Measurements from ENCODE around the gene USP3. TPM values are rescaled to one million over a fixed set of nuclear protein-coding genes. Genes with fewer than 3 reads are reported as not detected.

USP3 gene
- total and polyA plus RNA-seq, 10 of the 15 experiments (the other 5 are each of a cell fraction or from before 2014, with no cell fraction given), result 23.8 to 64.5 (median 50.3) TPM

- Histone ChIP-seq H3K36me3 (ENCODE audit: control insufficient read depth in 2 of 2, insufficient read depth in 2 of 2, low read length in 1 of 2) (no peaks in the 10 kb centered on the region), H3K27me3 (replicated peaks in 1 of 2; ENCODE audit: control insufficient read depth in 2 of 2, insufficient read depth in 2 of 2, low read length in 1 of 2) (no peaks in the 10 kb centered on the region), H3K4me1 (ENCODE audit: control insufficient read depth, insufficient read depth, low read length) (peaks cover 6% of the 10 kb centered on the region), H4K20me1 (ENCODE audit: control insufficient read depth, insufficient read depth) (no peaks in the 10 kb centered on the region), H3K9me3 (replicated peaks; ENCODE audit: control insufficient read depth, insufficient read depth, low read length) (no peaks in the 10 kb centered on the region; the same call in 2 of the 3 replicates), H2AFZ (ENCODE audit: control insufficient read depth, low read depth, low read length) (no peak overlapping the region), H3K9ac (ENCODE audit: control insufficient read depth, insufficient read depth, low read length) (no peak overlapping the region), H3K4me2 (ENCODE audit: control insufficient read depth, insufficient read depth) (no peak overlapping the region), H3K4me3 (no peak overlapping the region), H3K27ac (ENCODE audit: control insufficient read depth, insufficient read depth) (no peak overlapping the region), H3K79me2 (ENCODE audit: control insufficient read depth, insufficient read depth, low read length) (no peaks in the 10 kb centered on the region)
- ChIA-PET RAD21 (ENCODE audit: unreplicated experiment) (interaction anchor here (0.6 to 1.5 kb wide), 6 partner anchors 23 to 602 kb away, joined by 3 to 5 read pairs (median 3); no protein-coding TSS in a partner anchor), CTCF (interaction anchor here (0.9 to 15.5 kb wide), 4 partner anchors 8 to 173 kb away, joined by 3 to 272 read pairs (median 4); partner anchors contain the start of gene FBXL22), POLR2A (interaction anchor here (0.5 to 0.6 kb wide), 2 partner anchors 15 to 398 kb away, joined by 4 read pairs; no protein-coding TSS in a partner anchor), SMC1A (ENCODE audit: uncharacterized antibody, unreplicated experiment) (interaction anchor here (0.6 to 8.6 kb wide), 9 partner anchors 9 to 172 kb away, joined by 3 to 150 read pairs (median 4); partner anchors contain the start of gene FBXL22)
- FAIRE-seq (no peak), DNase-seq (ENCODE audit: low read depth, low spot score) (no peak), ATAC-seq (no peak)
- 49% methylated on average over 2 of the region's 2 CpGs for WGBS (ENCODE audit: insufficient coverage, insufficient replicate concordance, low lambda C conversion rate, missing lambda C conversion rate)
- no peak for TF ChIP-seq RAD21 (IDR thresholded peaks at IDR 0.05; ENCODE audit: insufficient read depth, low read depth, low read length)
- no peak for TF ChIP-seq BACH1 (IDR thresholded peaks at IDR 0.05; ENCODE audit: borderline replicate concordance)
- no peak for TF ChIP-seq IKZF1 (conservative IDR thresholded peaks at IDR 0.05)
- no peak for TF ChIP-seq CHD1 (IDR thresholded peaks at IDR 0.05; ENCODE audit: low read depth, low read length)
- no peak for TF ChIP-seq JUND (IDR thresholded peaks at IDR 0.05; ENCODE audit: low read depth, low read length)
- no peak for TF ChIP-seq JUNB (IDR thresholded peaks at IDR 0.05)
- TF ChIP-seq CUX1 (IDR thresholded peaks at IDR 0.05; ENCODE audit: insufficient replicate concordance, low read depth, low read length), result no peak
- TF ChIP-seq BCL3 (IDR thresholded peaks at IDR 0.05; ENCODE audit: borderline replicate concordance, insufficient read depth, low read depth, low read length, poor library complexity, severe bottlenecking), result no peak
- no peak for TF ChIP-seq NFYB (IDR thresholded peaks at IDR 0.05; ENCODE audit: insufficient read depth, low read depth, low read length)
- TF ChIP-seq MEF2B (IDR thresholded peaks at IDR 0.05; ENCODE audit: partially characterized antibody, poor library complexity, severe bottlenecking), result no peak
- no peak for TF ChIP-seq HDGF (IDR thresholded peaks at IDR 0.05)
- no peak for TF ChIP-seq PML (IDR thresholded peaks at IDR 0.05; ENCODE audit: low read length)
- no peak for TF ChIP-seq MTA2 (IDR thresholded peaks at IDR 0.05; ENCODE audit: low read depth)
- no peak for TF ChIP-seq NFIC (IDR thresholded peaks at IDR 0.05; ENCODE audit: low read depth, low read length)
- TF ChIP-seq, protein P1, sequence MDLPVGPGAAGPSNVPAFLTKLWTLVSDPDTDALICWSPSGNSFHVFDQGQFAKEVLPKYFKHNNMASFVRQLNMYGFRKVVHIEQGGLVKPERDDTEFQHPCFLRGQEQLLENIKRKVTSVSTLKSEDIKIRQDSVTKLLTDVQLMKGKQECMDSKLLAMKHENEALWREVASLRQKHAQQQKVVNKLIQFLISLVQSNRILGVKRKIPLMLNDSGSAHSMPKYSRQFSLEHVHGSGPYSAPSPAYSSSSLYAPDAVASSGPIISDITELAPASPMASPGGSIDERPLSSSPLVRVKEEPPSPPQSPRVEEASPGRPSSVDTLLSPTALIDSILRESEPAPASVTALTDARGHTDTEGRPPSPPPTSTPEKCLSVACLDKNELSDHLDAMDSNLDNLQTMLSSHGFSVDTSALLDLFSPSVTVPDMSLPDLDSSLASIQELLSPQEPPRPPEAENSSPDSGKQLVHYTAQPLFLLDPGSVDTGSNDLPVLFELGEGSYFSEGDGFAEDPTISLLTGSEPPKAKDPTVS (IDR thresholded peaks at IDR 0.05; ENCODE audit: low read depth, low read length), result no peak
- no peak for TF ChIP-seq FOXK2 (IDR thresholded peaks at IDR 0.05)
- TF ChIP-seq ZNF384 (IDR thresholded peaks at IDR 0.05; ENCODE audit: borderline replicate concordance, low read depth, low read length), result no peak
- in situ Hi-C loops (cut with MboI) (no loop called here), intact Hi-C loops (cut with micrococcal nuclease; ENCODE audit: unreplicated experiment) (no loop called here)
- no TSS peak for BruUV-seq (replicated peaks)
These were observed 42.3 kb upstream of the USP3 start for GRCh38 chr15:63462088-63462487.
